Hematopoietic multipotent progenitor cell (in vitro differentiated cells): Measurements from ENCODE around the gene COL15A1. TPM values are rescaled to one million over a fixed set of nuclear protein-coding genes. Genes with fewer than 3 reads are reported as not detected.
A peak's percentile ranks its signal among the peaks of the same experiment; 100 is the strongest.

ENCODE experiments used
- DNase-seq, 3 donors: peaks; one replicate each; pipeline ENCODE4 v3.0.0-alpha.2; 2011 to 2015; ENCODE audit warnings: low read depth in 2 of 3, low spot score in 2 of 3
- total RNA-seq: library from RNA; depleted of rRNA; stranded (reverse); fragments of >200 nt; gene quantifications from one replicate; pipeline ENCODE4 v1.2.3, GENCODE V29; 2012

COL15A1 gene
- total RNA-seq, 1 donor = under 0.01 TPM

DNA sequence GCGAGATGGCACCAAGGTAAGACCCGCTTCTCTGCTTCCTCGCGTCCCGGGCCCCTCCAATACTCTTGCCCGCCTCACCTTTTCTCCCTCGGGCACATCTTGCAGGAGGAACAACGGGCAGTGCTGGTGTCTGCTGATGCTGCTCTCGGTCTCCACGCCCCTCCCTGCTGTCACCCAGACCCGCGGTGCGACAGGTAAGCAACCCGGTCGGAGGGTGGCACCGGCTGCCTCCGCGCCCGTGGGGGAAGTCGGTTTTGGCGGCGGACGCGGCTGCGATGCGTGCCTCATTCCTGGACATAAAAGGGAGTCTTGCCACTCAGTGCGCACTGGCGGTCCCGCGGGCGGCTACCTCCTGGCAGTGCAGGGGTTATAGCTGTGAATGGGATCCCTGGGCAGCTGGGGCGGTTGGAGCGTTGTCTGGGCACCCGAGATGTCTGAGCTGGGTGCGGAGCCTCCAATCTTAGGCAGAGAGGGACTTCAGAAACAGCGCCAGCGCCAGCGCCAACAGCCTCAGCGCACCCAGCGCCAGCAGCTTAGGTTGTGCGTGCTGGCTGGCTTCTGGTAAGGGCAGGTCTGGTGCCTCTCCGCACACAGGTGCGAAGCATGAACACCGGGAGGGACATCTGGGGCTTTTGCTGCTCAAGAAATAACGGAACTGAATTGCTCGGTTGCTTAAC lies 488 bp downstream of the COL15A1 start:
- DNase-seq = peak in 1 of 3 donors; percentile 52

DNA sequence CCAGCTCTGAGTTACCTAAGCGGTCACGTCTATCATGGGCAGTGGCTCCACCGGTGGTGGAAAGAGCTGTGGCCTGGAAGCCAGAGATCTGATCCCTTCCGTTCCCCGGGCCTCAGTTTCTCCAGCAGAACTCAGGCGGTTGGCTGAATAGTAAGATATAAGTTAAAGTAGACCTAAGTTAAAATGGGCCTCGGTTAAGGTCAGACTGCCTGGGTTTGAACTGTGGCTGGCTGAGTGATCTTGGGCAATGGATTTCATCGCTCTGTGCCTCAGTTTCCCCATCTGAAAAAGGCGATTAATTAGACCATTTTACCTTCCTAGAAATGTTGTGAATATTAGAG lies 997 bp downstream of the COL15A1 start:
- DNase-seq = no peak

DNA sequence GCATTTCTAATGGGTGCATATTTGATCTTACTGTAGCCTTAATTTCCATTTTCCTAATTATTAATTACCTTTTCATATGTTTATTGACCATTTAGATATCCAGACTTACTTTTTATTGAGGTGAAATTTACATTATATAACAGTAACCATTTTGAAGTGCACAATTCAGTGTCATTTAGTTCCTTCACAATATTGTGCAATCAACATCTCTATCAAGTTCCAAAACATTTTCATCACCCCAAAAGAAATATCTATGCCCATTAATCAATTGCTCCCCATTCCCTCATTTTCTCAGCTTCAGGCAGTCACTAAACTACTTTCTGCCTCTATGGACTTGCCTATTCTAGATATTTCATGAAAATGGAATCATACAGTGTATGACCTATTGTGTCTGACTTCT lies 5.9 kb downstream of the COL15A1 start:
- no peak for DNase-seq

GRCh38 chr9:98950262-98950661 lies 6.6 kb downstream of the COL15A1 start:
- no peak for DNase-seq

DNA sequence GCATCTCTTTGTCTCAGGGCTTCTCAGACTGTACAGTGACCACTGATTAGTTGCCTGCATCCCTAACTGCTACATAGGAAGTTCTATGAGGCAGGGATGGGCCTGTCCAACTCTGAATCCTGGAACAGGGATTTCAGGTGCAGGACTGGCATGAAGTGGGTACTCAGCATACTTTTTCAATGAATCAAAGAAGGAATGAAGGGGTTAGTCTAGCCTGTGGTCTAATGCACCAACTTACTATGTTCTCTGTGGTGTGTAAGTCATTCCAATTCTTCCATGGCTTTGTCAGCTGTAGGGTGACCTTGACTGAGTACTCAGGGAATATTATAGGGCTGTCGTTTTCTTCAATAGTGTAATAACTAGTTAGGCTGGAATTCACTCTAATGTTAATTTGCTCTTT lies 8.3 kb downstream of the COL15A1 start:
- no peak for DNase-seq

- DNase-seq = no peak
Measured at GRCh38 chr9:98953581-98954243, 10.0 kb downstream of the COL15A1 start.

DNA sequence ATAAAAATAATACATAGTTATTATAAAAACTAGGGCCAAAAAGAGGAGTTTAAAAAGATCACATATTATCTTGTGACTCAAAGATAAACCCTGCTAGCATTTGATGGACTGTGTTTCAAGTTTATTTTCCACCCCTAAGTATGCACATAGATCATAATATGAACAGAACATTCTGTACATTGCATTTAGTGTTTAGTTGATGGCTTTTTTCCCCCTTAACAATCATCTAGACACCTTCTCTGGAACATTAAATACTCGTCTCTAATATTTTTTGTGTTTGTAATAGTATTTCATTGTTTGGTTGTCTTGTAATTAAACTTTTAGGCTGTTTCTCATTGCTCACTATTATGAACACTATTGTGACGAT lies 10.5 kb downstream of the COL15A1 start:
- DNase-seq = no peak

- DNase-seq = no peak
Measured at GRCh38 chr9:98955259-98955658, 11.6 kb downstream of the COL15A1 start.

GRCh38 chr9:98957826-98958225 lies 14.1 kb downstream of the COL15A1 start:
- no peak for DNase-seq

DNA sequence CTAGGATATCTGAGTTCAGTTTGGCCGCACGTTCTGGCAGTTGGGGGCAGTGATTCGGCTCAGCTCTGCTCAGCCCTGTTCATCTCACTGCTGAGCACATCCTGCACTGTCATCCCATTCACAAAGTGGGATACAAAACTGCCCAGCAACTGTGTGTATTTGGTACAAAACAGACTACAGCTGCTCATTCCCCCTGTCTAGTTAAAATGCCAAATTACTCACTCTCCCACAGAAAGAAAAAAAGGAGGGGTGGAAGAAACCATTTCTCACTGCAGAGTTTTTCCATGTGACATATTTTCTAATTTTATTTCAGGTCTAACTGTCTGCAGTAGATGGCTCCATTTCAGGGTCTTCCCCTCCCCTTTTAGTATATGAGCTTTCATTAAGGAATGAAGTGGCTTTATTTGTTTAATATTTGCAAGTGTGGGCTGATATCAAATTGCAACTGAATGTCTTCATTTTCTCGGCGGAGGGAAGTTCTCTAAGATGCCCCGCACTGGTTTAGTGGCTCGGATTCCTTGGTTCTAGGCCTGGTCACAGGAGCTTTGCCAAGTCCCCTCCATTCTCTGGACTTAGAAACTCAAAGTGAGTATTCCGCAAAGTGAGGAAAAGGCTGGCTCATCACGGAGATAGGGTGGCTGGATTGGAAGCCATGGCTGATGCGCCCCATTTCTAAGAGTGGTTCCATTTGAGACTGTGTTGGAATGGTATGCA lies 14.7 kb downstream of the COL15A1 start:
- DNase-seq = no peak

GRCh38 chr9:98960409-98960808 lies 16.7 kb downstream of the COL15A1 start:
- DNase-seq = no peak

GRCh38 chr9:98961513-98962180 lies 17.9 kb downstream of the COL15A1 start:
- DNase-seq = no peak

GRCh38 chr9:98962181-98962560 lies 18.5 kb downstream of the COL15A1 start:
- no peak for DNase-seq

GRCh38 chr9:98962861-98963260 lies 19.2 kb downstream of the COL15A1 start:
- no peak for DNase-seq

- no peak for DNase-seq
Measured at GRCh38 chr9:98964201-98964600, 20.5 kb downstream of the COL15A1 start.

DNA sequence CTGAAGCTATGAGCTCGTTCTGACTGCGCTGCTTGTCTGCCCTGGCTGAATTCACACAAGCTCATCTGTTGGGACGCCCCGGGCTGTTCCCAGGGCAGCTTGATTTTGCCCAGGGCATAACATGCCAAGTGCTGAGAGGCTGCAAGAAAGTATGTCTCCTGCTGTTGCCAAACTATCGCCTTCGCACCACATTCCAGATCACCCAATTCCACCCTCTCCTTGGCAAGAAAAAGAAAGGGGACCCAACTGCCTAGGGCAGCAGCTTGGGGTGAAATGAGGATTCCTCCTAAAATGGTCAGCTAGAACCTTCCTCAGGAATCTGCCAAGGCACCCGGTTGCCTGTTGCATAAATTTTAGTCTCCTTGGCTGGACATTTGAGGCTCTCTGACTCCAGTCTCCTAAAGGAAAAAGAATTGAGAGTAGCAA lies 21.2 kb downstream of the COL15A1 start:
- DNase-seq = no peak

DNA sequence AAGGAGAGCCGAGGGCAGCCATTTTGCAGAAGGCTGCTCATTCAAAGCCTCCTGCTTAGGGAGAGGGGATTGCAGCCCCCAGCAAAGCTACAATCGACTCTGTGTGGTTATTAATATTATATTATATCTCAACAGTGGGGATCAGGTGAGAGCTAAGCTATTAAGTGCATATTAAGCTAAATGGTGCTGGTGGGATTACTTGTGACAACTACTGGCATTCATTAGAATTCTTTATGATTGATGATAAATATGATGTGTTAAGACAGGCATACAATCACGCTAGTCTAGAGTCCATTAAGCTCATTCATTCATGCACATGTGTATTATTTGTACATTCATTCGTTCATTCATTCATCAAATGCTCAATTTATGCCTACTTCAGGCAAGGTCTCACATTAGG lies 23.0 kb downstream of the COL15A1 start:
- DNase-seq = no peak

GRCh38 chr9:98967257-98967656 lies 23.6 kb downstream of the COL15A1 start:
- no peak for DNase-seq

DNA sequence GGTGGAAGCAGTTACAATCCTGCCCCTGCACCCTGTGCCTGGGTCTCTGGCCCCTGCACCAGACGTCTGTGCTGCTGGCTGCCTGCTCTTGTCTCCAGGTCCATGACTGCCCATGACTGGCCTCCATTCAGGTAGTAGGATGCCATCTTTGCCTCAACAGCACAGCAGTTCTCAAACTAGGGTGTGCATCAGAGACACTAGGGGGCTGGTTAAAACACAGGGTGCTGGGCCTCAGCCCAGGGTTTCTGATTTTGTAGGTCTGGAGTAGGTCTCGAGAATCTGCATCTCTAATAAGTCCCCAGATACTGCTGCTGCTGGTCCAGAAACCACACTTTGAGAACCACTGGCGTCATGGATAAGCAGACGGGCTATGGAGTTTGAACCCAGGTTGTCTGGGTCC lies 24.0 kb downstream of the COL15A1 start:
- DNase-seq = no peak

GRCh38 chr9:98968601-98969337 lies 25.1 kb downstream of the COL15A1 start:
- DNase-seq = no peak

DNA sequence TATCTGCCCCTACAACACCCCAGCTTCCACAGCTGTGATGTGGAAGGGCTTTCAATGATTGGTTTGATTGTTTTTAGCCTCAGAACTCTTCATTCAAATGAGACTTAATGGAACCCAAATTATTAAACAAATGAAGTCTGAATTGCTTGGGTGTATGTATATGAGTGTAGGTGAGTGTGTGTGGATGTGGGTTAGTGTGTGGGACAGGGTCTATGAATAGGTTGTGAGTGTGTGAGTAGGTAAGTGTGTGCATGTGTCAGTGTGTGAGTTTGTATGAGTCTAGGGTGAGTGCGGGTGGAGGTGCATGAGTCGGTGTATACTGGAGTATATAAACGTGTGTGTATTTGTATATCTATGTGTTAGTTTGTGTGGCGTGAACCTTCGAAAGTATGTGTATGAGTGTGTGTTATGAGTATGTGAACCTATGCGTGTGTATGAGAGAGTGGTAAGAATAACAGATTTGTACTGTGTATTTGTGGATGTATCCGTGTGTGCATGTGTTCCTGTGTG lies 26.9 kb downstream of the COL15A1 start:
- DNase-seq = no peak
